ENCODE results near the gene PCBP3. TPM values are rescaled to one million over a fixed set of nuclear protein-coding genes. Genes with fewer than 3 reads are reported as not detected.

PCBP3 gene
- total RNA-seq, 1 experiment from 2014 or later = not detected

- intact Hi-C loops (cut with micrococcal nuclease; ENCODE audit: unreplicated experiment) (no loop called here), in situ Hi-C loops (cut with HindIII; ENCODE audit: low pct_unique_long_range_greater_than_20kb, low sequenced_read_pairs) (no loop called here)
- no peaks in the 10 kb centered on the region for H3K4me1 ChIP-seq (ENCODE audit: control insufficient read depth, insufficient read depth, low read length)
- no peak for DNase-seq (ENCODE audit: low read depth, low spot score)
- BruUV-seq (replicated peaks) = no TSS peak
- peaks cover 11% of the 10 kb centered on the region for H3K27me3 ChIP-seq (ENCODE audit: control insufficient read depth, insufficient read depth, low read length)
- H3K4me3 ChIP-seq (ENCODE audit: low read depth in 2 of 2, low read length in 2 of 2) = no peak overlapping the region
- POLR2A ChIA-PET = no interaction called here
- CTCF ChIA-PET = no interaction called here
- no peaks in the 10 kb centered on the region for H3K36me3 ChIP-seq (ENCODE audit: control insufficient read depth, insufficient read depth, low read length)
- H3K9me3 ChIP-seq (ENCODE audit: control insufficient read depth, insufficient read depth, low read depth, low read length) = peaks cover 4% of the 10 kb centered on the region; the same call in 1 of the 2 replicates
- no peak for TF ChIP-seq TCF7L2 (IDR thresholded peaks at IDR 0.05; ENCODE audit: low read depth, low read length)
- TF ChIP-seq CTCF (IDR thresholded peaks at IDR 0.05) = no peak
- TF ChIP-seq SIN3A (IDR thresholded peaks at IDR 0.05; ENCODE audit: borderline replicate concordance, insufficient read depth, low read depth, low read length) = no peak
- no peak for TF ChIP-seq REST (IDR thresholded peaks at IDR 0.05; ENCODE audit: insufficient read depth in 1 of 2, low read depth in 2 of 2, low read length in 1 of 2)
- no peak for TF ChIP-seq POLR2AphosphoS5 (IDR thresholded peaks at IDR 0.05; ENCODE audit: low read depth, low read length)
- no peak for ATAC-seq
- H3K27ac ChIP-seq (ENCODE audit: low read length) = no peak overlapping the region
Observed at GRCh38 chr21:45756029-45756428, 112.5 kb downstream of the PCBP3 start.

- in situ Hi-C loops (cut with HindIII; ENCODE audit: low pct_unique_long_range_greater_than_20kb, low sequenced_read_pairs) = no loop called here
- BruUV-seq (replicated peaks) = no TSS peak
Observed at GRCh38 chr21:45756669-45757068, 113.1 kb downstream of the PCBP3 start.

More at GRCh38 chr21:45756669-45757068, 113.1 kb downstream of the PCBP3 start:
- H3K4me3 ChIP-seq (ENCODE audit: low read depth in 2 of 2, low read length in 2 of 2) = no peak overlapping the region
- POLR2A ChIA-PET = no interaction called here
- CTCF ChIA-PET = no interaction called here
- intact Hi-C loops (cut with micrococcal nuclease; ENCODE audit: unreplicated experiment) = no loop called here
- TF ChIP-seq POLR2AphosphoS5 (IDR thresholded peaks at IDR 0.05; ENCODE audit: low read depth, low read length) (no peak), CTCF (IDR thresholded peaks at IDR 0.05) (no peak), TCF7L2 (IDR thresholded peaks at IDR 0.05; ENCODE audit: low read depth, low read length) (no peak), REST (IDR thresholded peaks at IDR 0.05; ENCODE audit: insufficient read depth in 1 of 2, low read depth in 2 of 2, low read length in 1 of 2) (no peak), SIN3A (IDR thresholded peaks at IDR 0.05; ENCODE audit: borderline replicate concordance, insufficient read depth, low read depth, low read length) (no peak)
- H3K27me3 ChIP-seq (ENCODE audit: control insufficient read depth, insufficient read depth, low read length) = peaks cover 11% of the 10 kb centered on the region
- peaks cover 4% of the 10 kb centered on the region; the same call in 1 of the 2 replicates for H3K9me3 ChIP-seq (ENCODE audit: control insufficient read depth, insufficient read depth, low read depth, low read length)
- H3K27ac ChIP-seq (ENCODE audit: low read length) = no peak overlapping the region
- no peaks in the 10 kb centered on the region for H3K4me1 ChIP-seq (ENCODE audit: control insufficient read depth, insufficient read depth, low read length)
- no peaks in the 10 kb centered on the region for H3K36me3 ChIP-seq (ENCODE audit: control insufficient read depth, insufficient read depth, low read length)
- no peak for ATAC-seq
- no peak for DNase-seq (ENCODE audit: low read depth, low spot score)

Measured in Panc1 (cell line).